ENCODE data around the gene INPP4A. TPM values are rescaled to one million over a fixed set of nuclear protein-coding genes. Genes with fewer than 3 reads are reported as not detected.

Gene INPP4A
- total and polyA plus RNA-seq, 10 of the 15 experiments (the other 5 are each of a cell fraction or from before 2014, with no cell fraction given) = 4.7 to 62.3 (median 36.9) TPM

DNA sequence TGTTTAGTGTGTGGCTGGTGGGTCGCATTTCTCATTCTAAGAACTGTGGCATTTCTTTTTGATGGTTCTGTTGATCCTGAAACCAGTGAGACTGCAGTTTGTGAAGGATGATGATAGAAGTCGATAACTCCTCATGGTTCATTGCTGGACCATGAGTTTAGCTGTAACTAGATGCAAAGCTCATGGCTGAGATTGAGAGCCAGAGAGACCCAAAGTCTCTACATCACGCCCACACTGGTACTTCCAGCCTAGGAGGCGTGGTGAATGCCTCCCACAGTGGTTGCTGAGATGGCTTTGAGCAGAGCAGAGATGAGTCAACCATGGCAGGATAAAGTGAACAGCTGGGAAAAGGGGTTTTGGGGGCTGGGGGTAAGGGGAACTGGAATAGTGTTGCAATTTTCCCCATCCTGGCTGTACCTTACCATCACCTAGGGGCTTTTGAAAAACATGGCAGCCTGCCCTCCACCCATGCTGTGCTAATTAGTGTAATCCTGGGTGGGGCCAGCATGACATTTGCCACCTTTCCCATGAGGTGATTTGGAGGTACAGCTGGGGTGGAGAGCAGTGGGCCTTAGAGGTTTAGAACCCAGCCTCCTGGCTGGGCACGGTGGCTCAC, 24.1 kb downstream of the INPP4A start (continued):
- no peak for TF ChIP-seq RBBP5 (conservative IDR thresholded peaks at IDR 0.05)
- TF ChIP-seq NR2C1 (IDR thresholded peaks at IDR 0.05) = no peak
- peak; percentile 43 for TF ChIP-seq YY1 (IDR thresholded peaks at IDR 0.05; ENCODE audit: low read depth, low read length)
- TF ChIP-seq BCL11A (IDR thresholded peaks at IDR 0.05; ENCODE audit: low read depth, low read length) = peak; percentile 53; the same call in 1 of the 2 replicates
- TF ChIP-seq MEF2A (IDR thresholded peaks at IDR 0.05; ENCODE audit: insufficient read depth, low read depth, low read length) = peak; percentile 5; the same call in 1 of the 2 replicates
- TF ChIP-seq RAD51 (IDR thresholded peaks at IDR 0.05) = no peak
- TF ChIP-seq, protein P1, sequence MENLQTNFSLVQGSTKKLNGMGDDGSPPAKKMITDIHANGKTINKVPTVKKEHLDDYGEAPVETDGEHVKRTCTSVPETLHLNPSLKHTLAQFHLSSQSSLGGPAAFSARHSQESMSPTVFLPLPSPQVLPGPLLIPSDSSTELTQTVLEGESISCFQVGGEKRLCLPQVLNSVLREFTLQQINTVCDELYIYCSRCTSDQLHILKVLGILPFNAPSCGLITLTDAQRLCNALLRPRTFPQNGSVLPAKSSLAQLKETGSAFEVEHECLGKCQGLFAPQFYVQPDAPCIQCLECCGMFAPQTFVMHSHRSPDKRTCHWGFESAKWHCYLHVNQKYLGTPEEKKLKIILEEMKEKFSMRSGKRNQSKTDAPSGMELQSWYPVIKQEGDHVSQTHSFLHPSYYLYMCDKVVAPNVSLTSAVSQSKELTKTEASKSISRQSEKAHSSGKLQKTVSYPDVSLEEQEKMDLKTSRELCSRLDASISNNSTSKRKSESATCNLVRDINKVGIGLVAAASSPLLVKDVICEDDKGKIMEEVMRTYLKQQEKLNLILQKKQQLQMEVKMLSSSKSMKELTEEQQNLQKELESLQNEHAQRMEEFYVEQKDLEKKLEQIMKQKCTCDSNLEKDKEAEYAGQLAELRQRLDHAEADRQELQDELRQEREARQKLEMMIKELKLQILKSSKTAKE (IDR thresholded peaks at IDR 0.05; ENCODE audit: low read depth, poor library complexity, severe bottlenecking) = peak; percentile 64
- peak; percentile 12; the same call in 1 of the 2 replicates for TF ChIP-seq RAD21 (IDR thresholded peaks at IDR 0.05; ENCODE audit: insufficient read depth, low read depth, low read length)
- TF ChIP-seq ATF7 (IDR thresholded peaks at IDR 0.05; ENCODE audit: low read depth) = 0 out of 2 replicates have a peak, but pooled peaks have one; percentile 23
- TF ChIP-seq IRF4 (IDR thresholded peaks at IDR 0.05; ENCODE audit: low read depth, low read length) = peak; percentile 71
- TF ChIP-seq TCF7 (IDR thresholded peaks at IDR 0.05; ENCODE audit: borderline replicate concordance) = no peak
- TF ChIP-seq IKZF2 (IDR thresholded peaks at IDR 0.05) = peak; percentile 64 to 72; a peak in 3 of 4 replicates
- TF ChIP-seq ETV6 (conservative IDR thresholded peaks at IDR 0.05 in 1 of 2, IDR thresholded peaks at IDR 0.05 in 1 of 2; ENCODE audit: borderline replicate concordance in 1 of 2, low read depth in 1 of 2) = peak in 1 of 2 experiments; percentile 36; a peak in 1 of 4 replicates
- TF ChIP-seq HDAC6 (IDR thresholded peaks at IDR 0.05; ENCODE audit: unreplicated experiment) = no peak
- TF ChIP-seq, protein P2, sequence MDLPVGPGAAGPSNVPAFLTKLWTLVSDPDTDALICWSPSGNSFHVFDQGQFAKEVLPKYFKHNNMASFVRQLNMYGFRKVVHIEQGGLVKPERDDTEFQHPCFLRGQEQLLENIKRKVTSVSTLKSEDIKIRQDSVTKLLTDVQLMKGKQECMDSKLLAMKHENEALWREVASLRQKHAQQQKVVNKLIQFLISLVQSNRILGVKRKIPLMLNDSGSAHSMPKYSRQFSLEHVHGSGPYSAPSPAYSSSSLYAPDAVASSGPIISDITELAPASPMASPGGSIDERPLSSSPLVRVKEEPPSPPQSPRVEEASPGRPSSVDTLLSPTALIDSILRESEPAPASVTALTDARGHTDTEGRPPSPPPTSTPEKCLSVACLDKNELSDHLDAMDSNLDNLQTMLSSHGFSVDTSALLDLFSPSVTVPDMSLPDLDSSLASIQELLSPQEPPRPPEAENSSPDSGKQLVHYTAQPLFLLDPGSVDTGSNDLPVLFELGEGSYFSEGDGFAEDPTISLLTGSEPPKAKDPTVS (IDR thresholded peaks at IDR 0.05; ENCODE audit: low read depth, low read length) = no peak
- TF ChIP-seq ZSCAN29 (IDR thresholded peaks at IDR 0.05) = no peak
- TF ChIP-seq ZNF24 (IDR thresholded peaks at IDR 0.05) = no peak
- TF ChIP-seq, protein P3, sequence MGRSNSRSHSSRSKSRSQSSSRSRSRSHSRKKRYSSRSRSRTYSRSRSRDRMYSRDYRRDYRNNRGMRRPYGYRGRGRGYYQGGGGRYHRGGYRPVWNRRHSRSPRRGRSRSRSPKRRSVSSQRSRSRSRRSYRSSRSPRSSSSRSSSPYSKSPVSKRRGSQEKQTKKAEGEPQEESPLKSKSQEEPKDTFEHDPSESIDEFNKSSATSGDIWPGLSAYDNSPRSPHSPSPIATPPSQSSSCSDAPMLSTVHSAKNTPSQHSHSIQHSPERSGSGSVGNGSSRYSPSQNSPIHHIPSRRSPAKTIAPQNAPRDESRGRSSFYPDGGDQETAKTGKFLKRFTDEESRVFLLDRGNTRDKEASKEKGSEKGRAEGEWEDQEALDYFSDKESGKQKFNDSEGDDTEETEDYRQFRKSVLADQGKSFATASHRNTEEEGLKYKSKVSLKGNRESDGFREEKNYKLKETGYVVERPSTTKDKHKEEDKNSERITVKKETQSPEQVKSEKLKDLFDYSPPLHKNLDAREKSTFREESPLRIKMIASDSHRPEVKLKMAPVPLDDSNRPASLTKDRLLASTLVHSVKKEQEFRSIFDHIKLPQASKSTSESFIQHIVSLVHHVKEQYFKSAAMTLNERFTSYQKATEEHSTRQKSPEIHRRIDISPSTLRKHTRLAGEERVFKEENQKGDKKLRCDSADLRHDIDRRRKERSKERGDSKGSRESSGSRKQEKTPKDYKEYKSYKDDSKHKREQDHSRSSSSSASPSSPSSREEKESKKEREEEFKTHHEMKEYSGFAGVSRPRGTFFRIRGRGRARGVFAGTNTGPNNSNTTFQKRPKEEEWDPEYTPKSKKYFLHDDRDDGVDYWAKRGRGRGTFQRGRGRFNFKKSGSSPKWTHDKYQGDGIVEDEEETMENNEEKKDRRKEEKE (IDR thresholded peaks at IDR 0.05) = no peak
- TF ChIP-seq SMARCA5 (IDR thresholded peaks at IDR 0.05) = peak; percentile 64; the same call in 1 of the 2 replicates
- peak; percentile 77; the same call in 1 of the 2 replicates for TF ChIP-seq ZBED1 (IDR thresholded peaks at IDR 0.05; ENCODE audit: borderline replicate concordance)
- TF ChIP-seq ESRRA (IDR thresholded peaks at IDR 0.05; ENCODE audit: low read length) = no peak
- TF ChIP-seq IKZF1 (conservative IDR thresholded peaks at IDR 0.05) = peak; percentile 74
- no peak for TF ChIP-seq POLR2AphosphoS2 (IDR thresholded peaks at IDR 0.05; ENCODE audit: low read depth, low read length)
- TF ChIP-seq POLR2AphosphoS5 (IDR thresholded peaks at IDR 0.05; ENCODE audit: low read length) = peak; percentile 58; the same call in 1 of the 2 replicates

Measured in GM12878 (cell line).